Muscle of leg (tissue), 11 donors: Measurements from ENCODE around the gene GUCY2C. TPM values are rescaled to one million over a fixed set of nuclear protein-coding genes. Genes with fewer than 3 reads are reported as not detected.
A peak's percentile ranks its signal among the peaks of the same experiment; 100 is the strongest.

Experiments used
- DNase-seq: peaks from one replicate; pipeline ENCODE4 v3.0.0; 2013
- H3K27ac ChIP-seq: one replicate; pipeline ENCODE4 v1.5.1; 2013; ENCODE audit warnings: mild to moderate bottlenecking, low read length, control low read depth
- H3K27me3 ChIP-seq: one replicate; pipeline ENCODE4 v1.6.1; 2013; ENCODE audit warnings: low read length; ENCODE audit not compliant: control insufficient read depth, insufficient read depth
- H3K36me3 ChIP-seq: one replicate; pipeline ENCODE4 v1.6.1; 2013; ENCODE audit warnings: low read length; ENCODE audit not compliant: control insufficient read depth, insufficient read depth
- H3K4me1 ChIP-seq: one replicate; pipeline ENCODE4 v1.6.1; 2013; ENCODE audit warnings: low read length; ENCODE audit not compliant: control insufficient read depth, insufficient read depth
- H3K4me3 ChIP-seq: one replicate; pipeline ENCODE4 v1.5.1; 2013; ENCODE audit warnings: low read length, control low read depth
- H3K9me3 ChIP-seq: replicated peaks from 2 replicates; pipeline ENCODE4 v1.6.1; 2013; ENCODE audit warnings: low read depth, low read length; ENCODE audit not compliant: control insufficient read depth
- WGBS: methylation state at CpG from one replicate; pipeline ENCODE4 v1.1.5; 2013; ENCODE audit warnings: missing lambda C conversion rate; ENCODE audit not compliant: insufficient coverage; 5-methylcytosine and 5-hydroxymethylcytosine counted together
- polyA plus RNA-seq, 8 donors: library from polyadenylated mRNA; unstranded; fragments of 120-200 nt; gene quantifications; one replicate each; pipeline versions ENCODE4 v1.2.1 to v1.2.3, GENCODE V29; 2013; ENCODE audit warnings: inconsistent platforms in 1 of 8, low replicate concordance in 1 of 8; ENCODE audit not compliant: insufficient read length in 8 of 8, insufficient read depth in 1 of 8
- total RNA-seq: library from RNA; stranded (reverse); fragments of 120-200 nt; gene quantifications from one replicate; pipeline ENCODE4 v1.2.4, GENCODE V29; 2013

GUCY2C gene
- total and polyA plus RNA-seq, 9 donors, result 0.11 to 6.7 (median 0.22) TPM; not detected in 1

DNA sequence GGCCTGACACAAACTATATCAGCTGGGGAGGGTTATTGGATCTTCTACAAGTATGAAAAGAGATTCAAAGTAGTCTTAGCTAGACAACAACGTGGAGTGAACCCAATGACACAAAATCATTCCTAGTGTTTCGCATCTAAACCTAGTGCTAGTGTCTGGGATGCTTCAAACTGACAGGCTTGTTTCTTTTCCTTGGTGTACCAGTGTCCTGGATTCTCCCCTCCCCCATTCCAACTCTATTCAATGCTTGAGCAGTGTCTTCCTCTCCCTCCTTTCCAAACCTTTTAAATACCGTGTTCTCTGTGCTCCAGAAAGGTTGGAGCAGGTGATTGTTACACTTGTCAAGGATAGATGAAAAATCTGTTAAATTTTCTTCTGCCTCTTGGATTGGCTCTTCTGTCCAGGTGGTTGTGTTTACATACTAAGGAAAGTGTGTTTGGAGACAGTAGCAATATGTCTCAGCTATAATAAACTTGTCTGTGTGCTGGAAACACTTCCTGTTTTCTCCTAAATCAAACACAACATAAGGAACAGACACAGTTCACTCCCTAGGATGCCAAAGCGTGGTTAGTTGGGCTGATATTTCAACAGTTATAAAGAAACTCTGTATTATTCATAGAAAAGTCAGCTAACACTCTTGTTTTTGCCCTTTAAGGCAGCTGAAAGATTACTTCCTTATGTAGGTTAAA, 14.4 kb upstream of the GUCY2C start:
- DNase-seq, result peak; percentile 51
- no peaks in the 10 kb centered on the region for H3K36me3 ChIP-seq
- WGBS, result 60% methylated on average over 1 of the region's 4 CpGs
- H3K27ac ChIP-seq, result no peak overlapping the region
- H3K4me3 ChIP-seq, result no peak overlapping the region
- H3K4me1 ChIP-seq, result no peaks in the 10 kb centered on the region
- no peaks in the 10 kb centered on the region for H3K9me3 ChIP-seq
- peaks cover 3% of the 10 kb centered on the region for H3K27me3 ChIP-seq

DNA sequence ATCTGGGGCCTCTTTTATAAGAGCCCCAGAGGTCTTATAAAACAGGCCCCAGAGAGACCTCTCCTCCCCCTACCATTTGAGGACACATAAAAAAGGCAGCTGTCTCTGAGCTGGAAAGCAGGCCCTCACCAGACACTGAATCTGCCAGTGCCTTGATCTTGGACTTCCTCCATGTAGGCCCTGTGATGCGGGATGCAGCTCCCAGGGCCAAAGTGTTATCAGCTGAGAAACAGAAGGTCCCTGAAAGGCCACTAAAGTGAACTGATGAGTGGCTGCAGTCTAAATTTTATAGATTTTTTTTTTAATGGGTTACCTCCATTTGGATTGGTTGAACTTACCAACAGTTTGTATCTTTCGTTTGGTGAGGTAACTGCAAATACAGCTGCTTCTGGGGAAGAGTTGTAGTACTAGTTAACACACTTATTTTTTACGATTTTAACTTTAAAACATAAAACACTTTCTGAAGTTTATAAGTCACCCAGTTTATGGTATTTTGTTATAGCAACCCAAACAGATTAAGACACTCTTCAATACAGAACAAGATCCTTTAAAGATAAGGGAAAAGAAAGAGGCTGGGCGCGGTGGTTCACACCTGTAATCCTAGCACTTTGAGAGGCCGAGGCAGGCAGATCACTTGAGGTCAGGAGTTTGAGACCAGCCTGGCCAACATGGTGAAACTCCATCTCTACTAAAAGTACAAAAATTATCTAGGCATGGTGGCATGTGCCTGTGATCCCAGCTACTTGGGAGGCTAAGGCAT, 5.6 kb upstream of the GUCY2C start:
- Histone ChIP-seq H3K4me3 (no peak overlapping the region), H3K27ac (no peak overlapping the region), H3K9me3 (no peaks in the 10 kb centered on the region), H3K27me3 (no peaks in the 10 kb centered on the region), H3K36me3 (no peaks in the 10 kb centered on the region), H3K4me1 (no peaks in the 10 kb centered on the region)
- no peak for DNase-seq
- 38% methylated on average over 1 of the region's 6 CpGs for WGBS

- Histone ChIP-seq H3K27ac (no peak overlapping the region), H3K9me3 (no peaks in the 10 kb centered on the region), H3K4me1 (no peaks in the 10 kb centered on the region), H3K4me3 (no peak overlapping the region), H3K27me3 (no peaks in the 10 kb centered on the region), H3K36me3 (no peaks in the 10 kb centered on the region)
- no peak for DNase-seq
- 94% methylated on average over 2 of the region's 4 CpGs for WGBS
Measured at GRCh38 chr12:14700935-14701334, 4.5 kb upstream of the GUCY2C start.

- DNase-seq, result no peak
- H3K36me3 ChIP-seq, result no peaks in the 10 kb centered on the region
- H3K9me3 ChIP-seq, result no peaks in the 10 kb centered on the region
- no peaks in the 10 kb centered on the region for H3K4me1 ChIP-seq
- WGBS, result 83% methylated on average over 2 of the region's 2 CpGs
- no peak overlapping the region for H3K4me3 ChIP-seq
- H3K27ac ChIP-seq, result no peak overlapping the region
- no peaks in the 10 kb centered on the region for H3K27me3 ChIP-seq
Measured at GRCh38 chr12:14699923-14700322, 3.5 kb upstream of the GUCY2C start.

GRCh38 chr12:14698555-14698954, 2.2 kb upstream of the GUCY2C start:
- Histone ChIP-seq H3K27ac (no peak overlapping the region), H3K4me1 (no peaks in the 10 kb centered on the region), H3K36me3 (no peaks in the 10 kb centered on the region), H3K27me3 (no peaks in the 10 kb centered on the region), H3K9me3 (no peaks in the 10 kb centered on the region), H3K4me3 (no peak overlapping the region)
- DNase-seq, result no peak

GRCh38 chr12:14695715-14696141, 671 bp downstream of the GUCY2C start:
- no peaks in the 10 kb centered on the region for H3K9me3 ChIP-seq
- H3K4me1 ChIP-seq, result no peaks in the 10 kb centered on the region
- H3K27me3 ChIP-seq, result no peaks in the 10 kb centered on the region
- H3K27ac ChIP-seq, result no peak overlapping the region
- no peak overlapping the region for H3K4me3 ChIP-seq
- no peaks in the 10 kb centered on the region for H3K36me3 ChIP-seq
- DNase-seq, result no peak
- WGBS, result 83% methylated on average over 1 of the region's 5 CpGs

DNA sequence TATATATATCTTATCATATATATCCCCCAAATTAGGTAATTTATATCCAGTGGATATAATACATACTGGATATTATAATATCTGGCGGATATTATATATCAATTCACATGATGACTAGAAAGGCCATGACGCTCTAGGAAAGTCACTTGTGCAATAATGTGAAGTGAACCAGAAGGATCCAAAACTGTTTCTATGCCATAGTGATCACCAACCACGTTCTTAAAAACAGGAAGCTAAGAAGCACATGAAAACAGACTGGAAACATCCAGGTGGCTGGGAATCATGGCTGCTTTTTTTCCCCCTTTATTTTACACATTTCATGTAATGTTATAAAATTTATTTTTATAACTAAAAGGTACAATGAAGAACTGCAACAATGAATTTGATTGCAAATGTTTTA, 1.4 kb downstream of the GUCY2C start:
- Histone ChIP-seq H3K4me1 (no peaks in the 10 kb centered on the region), H3K9me3 (no peaks in the 10 kb centered on the region), H3K27ac (no peak overlapping the region), H3K4me3 (no peak overlapping the region), H3K36me3 (no peaks in the 10 kb centered on the region), H3K27me3 (no peaks in the 10 kb centered on the region)
- WGBS, result no CpG with 5 or more reads among the region's 3 CpGs
- peak; percentile 6 for DNase-seq

DNA sequence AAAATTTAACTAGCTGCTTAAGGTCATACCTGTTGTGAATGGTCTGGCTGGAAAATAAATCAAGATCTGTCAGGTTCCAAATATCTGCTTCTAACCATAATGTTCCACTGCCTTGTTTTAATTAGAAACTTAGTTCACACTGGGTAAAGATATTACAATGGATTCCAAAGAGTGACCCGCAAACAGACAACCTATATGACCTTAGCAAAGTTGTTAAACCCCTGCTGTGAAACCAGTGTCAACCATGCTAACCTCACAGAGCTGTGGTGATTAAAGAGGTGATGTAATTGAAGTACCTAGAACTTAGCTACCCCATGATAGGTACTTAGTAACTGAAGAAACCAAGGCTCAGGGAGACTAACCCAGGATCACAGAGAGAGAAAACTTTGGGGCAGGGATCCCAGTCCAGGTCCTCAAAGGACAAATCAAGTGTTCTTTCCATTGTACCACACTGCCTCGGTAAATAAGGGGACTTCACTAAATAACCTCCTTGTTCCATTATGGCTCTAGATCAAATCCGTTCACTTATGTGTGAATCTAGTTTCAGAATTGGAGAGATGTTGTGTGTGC, 2.2 kb downstream of the GUCY2C start:
- no peak overlapping the region for H3K27ac ChIP-seq
- no peaks in the 10 kb centered on the region for H3K36me3 ChIP-seq
- no peaks in the 10 kb centered on the region for H3K9me3 ChIP-seq
- H3K27me3 ChIP-seq, result no peaks in the 10 kb centered on the region
- H3K4me1 ChIP-seq, result no peaks in the 10 kb centered on the region
- no peak for DNase-seq
- H3K4me3 ChIP-seq, result no peak overlapping the region
- no CpG with 5 or more reads among the region's 3 CpGs for WGBS

GRCh38 chr12:14693116-14693515, 3.3 kb downstream of the GUCY2C start:
- no peak overlapping the region for H3K4me3 ChIP-seq
- no peaks in the 10 kb centered on the region for H3K36me3 ChIP-seq
- no peaks in the 10 kb centered on the region for H3K4me1 ChIP-seq
- DNase-seq, result no peak
- no peak overlapping the region for H3K27ac ChIP-seq
- WGBS, result 83% methylated on average over 1 of the region's 5 CpGs
- H3K27me3 ChIP-seq, result no peaks in the 10 kb centered on the region
- H3K9me3 ChIP-seq, result no peaks in the 10 kb centered on the region

GRCh38 chr12:14691560-14691959, 4.8 kb downstream of the GUCY2C start:
- H3K27me3 ChIP-seq, result no peaks in the 10 kb centered on the region
- no peak overlapping the region for H3K27ac ChIP-seq
- no peak overlapping the region for H3K4me3 ChIP-seq
- DNase-seq, result peak; percentile 86
- no peaks in the 10 kb centered on the region for H3K4me1 ChIP-seq
- H3K9me3 ChIP-seq, result no peaks in the 10 kb centered on the region
- H3K36me3 ChIP-seq, result no peaks in the 10 kb centered on the region
